ENCODE results near the gene TEX19.

TEX19 gene

GRCh38 chr17:82392209-82392920, 33.3 kb downstream of the TEX19 start:
- TF ChIP-seq, protein P1, sequence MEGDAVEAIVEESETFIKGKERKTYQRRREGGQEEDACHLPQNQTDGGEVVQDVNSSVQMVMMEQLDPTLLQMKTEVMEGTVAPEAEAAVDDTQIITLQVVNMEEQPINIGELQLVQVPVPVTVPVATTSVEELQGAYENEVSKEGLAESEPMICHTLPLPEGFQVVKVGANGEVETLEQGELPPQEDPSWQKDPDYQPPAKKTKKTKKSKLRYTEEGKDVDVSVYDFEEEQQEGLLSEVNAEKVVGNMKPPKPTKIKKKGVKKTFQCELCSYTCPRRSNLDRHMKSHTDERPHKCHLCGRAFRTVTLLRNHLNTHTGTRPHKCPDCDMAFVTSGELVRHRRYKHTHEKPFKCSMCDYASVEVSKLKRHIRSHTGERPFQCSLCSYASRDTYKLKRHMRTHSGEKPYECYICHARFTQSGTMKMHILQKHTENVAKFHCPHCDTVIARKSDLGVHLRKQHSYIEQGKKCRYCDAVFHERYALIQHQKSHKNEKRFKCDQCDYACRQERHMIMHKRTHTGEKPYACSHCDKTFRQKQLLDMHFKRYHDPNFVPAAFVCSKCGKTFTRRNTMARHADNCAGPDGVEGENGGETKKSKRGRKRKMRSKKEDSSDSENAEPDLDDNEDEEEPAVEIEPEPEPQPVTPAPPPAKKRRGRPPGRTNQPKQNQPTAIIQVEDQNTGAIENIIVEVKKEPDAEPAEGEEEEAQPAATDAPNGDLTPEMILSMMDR (IDR thresholded peaks at IDR 0.05; ENCODE audit: insufficient read depth, low read depth, low read length, missing control alignments), result no peak
- no peak for DNase-seq (ENCODE audit: low read depth)
- no peak overlapping the region for H3K4me3 ChIP-seq (ENCODE audit: low read length)

DNA sequence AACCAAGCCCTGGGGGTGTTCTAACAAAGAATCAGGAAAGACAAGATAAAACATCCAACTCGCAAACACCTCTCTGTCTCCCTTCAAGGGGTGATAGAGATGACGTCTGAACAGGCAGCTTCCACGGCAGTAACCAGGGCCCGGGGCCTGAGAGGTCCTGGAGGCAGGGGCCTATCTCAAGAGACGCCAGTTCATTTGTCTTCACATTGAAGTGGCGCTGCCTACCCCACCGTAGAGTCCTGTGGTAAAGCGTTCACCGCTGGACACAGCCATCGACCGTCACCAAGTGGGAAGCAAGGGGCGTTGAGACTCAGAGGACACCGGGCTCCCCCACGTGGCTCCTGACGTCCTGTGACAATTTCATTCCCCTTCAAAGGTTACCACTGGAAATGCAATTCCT, 33.9 kb downstream of the TEX19 start:
- H3K4me3 ChIP-seq (ENCODE audit: low read length), result no peak overlapping the region
- TF ChIP-seq, protein P1 (IDR thresholded peaks at IDR 0.05; ENCODE audit: insufficient read depth, low read depth, low read length, missing control alignments), result no peak
- no peak for DNase-seq (ENCODE audit: low read depth)

DNA sequence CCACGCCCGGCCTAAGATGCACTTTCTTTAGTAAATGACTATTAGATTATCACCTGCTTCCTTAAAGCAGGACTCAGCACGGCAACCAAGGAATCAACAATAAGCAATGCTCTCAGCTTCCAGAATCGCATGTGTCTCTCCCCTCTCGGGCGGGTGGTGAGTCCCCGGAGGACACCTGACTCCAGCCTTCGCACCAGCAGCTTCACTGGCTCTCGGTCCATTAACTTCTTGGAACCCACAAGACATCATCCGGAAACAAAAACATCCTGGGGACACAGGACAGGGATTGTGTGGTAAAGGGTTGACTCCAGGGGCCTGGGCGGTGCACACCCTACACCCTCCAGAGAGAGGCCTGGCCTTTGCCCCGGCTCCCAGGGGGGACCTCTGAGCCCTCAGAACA, 35.2 kb downstream of the TEX19 start:
- DNase-seq (ENCODE audit: low read depth), result no peak
- TF ChIP-seq, protein P1 (IDR thresholded peaks at IDR 0.05; ENCODE audit: insufficient read depth, low read depth, low read length, missing control alignments), result no peak

GRCh38 chr17:82396601-82397435, 37.8 kb downstream of the TEX19 start:
- no peak overlapping the region for H3K4me3 ChIP-seq (ENCODE audit: low read length)
- peak; percentile 28 for DNase-seq (ENCODE audit: low read depth)
- TF ChIP-seq, protein P1 (IDR thresholded peaks at IDR 0.05; ENCODE audit: insufficient read depth, low read depth, low read length, missing control alignments), result no peak

More for the DNA sequence above, 35.2 kb downstream of the TEX19 start:
- H3K4me3 ChIP-seq (ENCODE audit: low read length), result no peak overlapping the region

DNA sequence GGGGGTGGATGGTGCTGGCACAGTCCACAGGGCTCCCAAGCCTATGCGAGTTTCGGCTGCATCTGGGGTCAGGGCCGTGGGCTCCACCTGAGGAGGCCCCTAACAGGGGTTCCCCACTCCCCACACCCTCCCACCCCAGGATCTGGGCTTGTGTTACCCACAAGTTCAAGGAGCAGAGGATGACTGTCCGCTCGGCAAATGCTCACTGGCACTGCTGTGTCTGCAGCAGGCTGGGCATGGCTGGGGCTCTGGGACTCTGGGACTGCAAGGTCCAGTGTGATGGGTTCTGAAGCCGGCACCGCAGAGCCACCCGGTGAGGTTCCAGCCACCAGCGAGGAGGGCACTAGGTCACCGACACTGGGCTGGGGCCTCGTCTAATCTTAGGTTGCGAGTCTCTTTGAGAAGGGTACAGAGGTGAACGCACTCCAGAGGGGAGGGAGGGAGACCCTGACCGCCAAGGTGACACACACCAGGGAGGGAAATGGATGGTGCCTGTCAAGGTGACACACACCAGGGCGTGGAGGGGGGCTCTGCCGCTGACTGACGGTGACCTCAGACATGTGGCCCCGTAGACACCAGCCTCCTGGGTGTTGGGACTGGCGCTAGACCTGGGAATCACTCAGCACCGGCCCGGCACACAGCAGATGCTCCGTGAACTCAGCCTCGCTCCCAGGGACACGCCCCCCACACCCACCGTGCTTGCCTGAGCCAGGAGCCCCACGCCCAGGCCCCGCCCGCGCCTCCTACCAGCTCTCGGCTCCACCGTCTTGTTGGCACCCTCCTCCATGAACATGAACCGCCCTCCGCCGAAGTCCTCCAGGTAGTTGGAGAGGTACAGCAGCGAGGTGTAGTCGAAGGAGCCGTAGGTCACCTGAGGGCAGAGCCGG, 38.6 kb downstream of the TEX19 start:
- TF ChIP-seq, protein P1 (IDR thresholded peaks at IDR 0.05; ENCODE audit: insufficient read depth, low read depth, low read length, missing control alignments), result no peak
- no peak overlapping the region for H3K4me3 ChIP-seq (ENCODE audit: low read length)
- DNase-seq (ENCODE audit: low read depth), result no peak

GRCh38 chr17:82399041-82399441, 40.0 kb downstream of the TEX19 start:
- TF ChIP-seq, protein P1 (IDR thresholded peaks at IDR 0.05; ENCODE audit: insufficient read depth, low read depth, low read length, missing control alignments), result no peak
- no peak for DNase-seq (ENCODE audit: low read depth)
- no peak overlapping the region for H3K4me3 ChIP-seq (ENCODE audit: low read length)
